ENCODE results near the gene LIFR.
"Not testable (repeated sequence)": the region's sequence is repeated elsewhere in the genome, so short reads cannot be mapped to it uniquely, and the experiment has no call there.

Gene LIFR

DNA sequence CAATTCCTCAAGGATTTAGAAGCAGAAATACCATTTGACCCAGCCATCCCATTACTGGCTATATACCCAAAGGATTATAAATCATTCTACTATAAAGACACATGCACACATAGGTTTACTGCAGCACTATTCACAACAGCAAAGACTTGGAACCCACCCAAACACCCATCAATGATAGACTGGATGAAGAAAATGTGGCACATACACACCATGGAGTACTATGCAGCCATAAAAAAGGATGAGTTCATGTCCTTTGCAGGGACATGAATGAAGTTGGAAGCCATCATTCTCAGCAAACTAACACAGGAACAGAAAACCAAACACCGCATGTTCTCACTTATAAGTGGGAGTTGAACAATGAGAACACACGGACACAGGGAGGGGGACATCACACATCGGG is 39.8 kb downstream of the LIFR start:
- DNase-seq (ENCODE audit: low read depth), result not testable (repeated sequence)

DNA sequence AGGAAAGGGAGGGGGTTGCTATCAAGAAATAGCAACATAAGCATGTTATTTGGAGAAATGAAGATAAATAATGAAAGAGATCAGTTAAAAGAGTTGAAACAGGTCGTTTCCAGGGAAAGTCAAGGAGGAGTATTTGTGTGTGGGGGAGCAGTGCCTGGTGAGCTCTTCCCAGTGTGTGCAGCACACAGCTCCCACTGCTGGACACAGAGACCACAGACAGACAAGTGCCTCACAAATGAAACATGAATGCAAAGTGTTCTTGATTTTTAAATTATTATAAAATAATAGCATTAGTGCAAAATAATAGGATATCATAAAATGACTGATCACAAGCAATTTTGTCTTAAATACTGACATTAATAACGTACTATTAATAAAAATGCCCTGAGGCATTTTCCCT is 40.8 kb downstream of the LIFR start:
- no peak for DNase-seq (ENCODE audit: low read depth)

DNA sequence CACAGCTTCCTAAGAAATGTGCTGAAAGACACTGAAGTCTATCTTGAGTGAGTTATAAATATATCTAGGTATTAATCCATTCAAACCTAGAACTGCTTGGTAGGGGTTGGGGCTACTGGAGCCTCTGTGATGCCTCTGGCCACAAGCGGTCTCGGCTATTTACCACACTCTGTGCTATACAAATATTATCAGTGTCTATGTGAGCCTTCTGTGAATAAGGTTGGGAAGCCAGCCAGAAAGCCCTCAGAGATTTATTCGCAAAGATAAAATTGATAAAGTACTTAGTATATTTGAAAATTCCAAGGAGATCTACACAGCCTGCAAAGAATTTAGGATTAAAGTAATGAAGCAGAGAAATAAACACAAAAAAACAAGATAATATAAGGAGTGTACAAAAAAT is 41.4 kb downstream of the LIFR start:
- no peak for DNase-seq (ENCODE audit: low read depth)

DNA sequence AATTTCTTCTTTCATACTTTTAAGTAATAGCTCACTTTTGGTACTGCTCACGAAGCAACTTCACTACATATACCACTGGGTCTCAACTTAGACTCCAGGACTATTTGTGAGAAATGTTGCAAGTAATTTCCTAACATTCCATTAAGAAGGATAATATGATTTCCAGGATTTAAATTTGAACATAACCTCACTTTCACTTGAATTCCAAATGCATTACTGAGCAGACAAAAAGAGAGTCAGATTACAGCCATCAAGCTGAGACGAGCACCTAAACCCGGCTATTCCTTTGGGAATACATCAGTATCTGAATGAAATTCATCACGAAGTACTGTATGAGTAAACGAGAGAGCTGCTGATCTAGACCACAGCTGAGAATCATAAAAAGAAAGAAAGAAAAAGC is 47.3 kb downstream of the LIFR start:
- DNase-seq (ENCODE audit: low read depth), result no peak

DNA sequence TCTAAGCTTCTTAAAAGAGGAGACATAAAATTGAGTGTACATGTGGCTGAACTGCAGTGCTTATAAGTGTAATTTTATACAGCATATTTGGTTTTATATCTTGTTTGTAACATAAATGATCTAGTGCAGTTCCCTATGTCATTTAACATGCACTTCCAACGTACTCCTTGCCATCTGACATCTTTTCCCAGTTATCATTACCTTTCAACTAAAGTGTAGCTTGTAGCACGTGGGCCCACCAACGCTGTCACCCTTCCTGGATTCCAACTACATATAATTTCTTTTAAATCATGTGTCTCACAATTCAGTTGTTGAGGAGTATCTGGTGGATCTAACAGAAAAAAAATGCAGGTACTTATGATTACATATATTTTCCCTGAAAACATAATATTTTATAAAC is 50.1 kb downstream of the LIFR start:
- no peak for DNase-seq (ENCODE audit: low read depth)

DNA sequence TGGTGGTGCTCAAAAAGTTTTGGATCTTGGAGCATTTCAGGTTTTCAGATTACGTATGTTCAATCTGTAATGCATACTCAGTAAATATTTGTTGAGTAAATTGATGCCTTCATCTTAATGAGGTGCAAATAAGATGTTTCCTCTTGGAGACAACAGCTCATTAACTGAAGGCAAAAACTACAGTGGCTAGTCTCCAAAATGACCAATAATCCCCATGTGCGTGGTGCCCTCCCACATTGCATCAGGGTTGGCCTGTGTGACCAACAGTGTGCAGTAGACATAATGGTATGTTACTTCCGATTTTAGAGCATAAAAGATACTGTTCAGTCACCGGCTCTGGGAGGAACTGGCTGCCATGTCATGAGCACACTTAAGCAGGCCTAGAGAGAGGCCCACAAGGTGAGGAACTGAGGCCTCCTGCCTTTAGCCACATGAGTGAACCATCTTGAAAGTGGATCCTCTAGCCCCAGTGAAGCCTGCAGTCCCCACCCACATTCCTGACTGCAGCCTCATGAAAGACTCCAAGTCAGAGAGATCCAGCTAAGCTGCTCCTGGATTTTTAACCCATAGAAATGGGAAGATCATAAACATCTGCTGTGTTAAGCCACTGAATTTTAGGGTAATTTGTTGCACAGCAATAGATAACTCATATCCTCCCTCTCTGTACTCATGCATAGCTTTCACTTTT is 55.7 kb downstream of the LIFR start:
- DNase-seq (ENCODE audit: low read depth), result no peak

DNA sequence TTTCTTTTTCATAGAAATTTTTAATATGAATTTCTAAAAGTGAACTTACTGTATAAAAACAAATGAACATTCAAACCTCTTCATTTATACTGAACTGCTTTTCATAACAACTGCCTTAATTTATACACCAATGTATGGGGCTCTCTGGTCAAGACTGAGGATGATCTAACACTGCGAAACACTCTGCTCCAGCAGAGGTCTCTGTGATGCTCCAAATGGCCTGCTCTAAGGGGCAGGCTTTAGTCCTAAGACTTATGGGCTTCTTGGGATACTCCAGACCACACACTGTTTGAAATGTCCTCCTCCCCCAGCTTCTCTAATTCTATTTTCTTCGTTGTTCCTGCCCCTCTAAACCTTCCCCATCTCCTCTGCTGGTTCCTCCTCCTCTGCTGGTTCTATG is 58.5 kb downstream of the LIFR start:
- no peak for DNase-seq (ENCODE audit: low read depth)

DNA sequence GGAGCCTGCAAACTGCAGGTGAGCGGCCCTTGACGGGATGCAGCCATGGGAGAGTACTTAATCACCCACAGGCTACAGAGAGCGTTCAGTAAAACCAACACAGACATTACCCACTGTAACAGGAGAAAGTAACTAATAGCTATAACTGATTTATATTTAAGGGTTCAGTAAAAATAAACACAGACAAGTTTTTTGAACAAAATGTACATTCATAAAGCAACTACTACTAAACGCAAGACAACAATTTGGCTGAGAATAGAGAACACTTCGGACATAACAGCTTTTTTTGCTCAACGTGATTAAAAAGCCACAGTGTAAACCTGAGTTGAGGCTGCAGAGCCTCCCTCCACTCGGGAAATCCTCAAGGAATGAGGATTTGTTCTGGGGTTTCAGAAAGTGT is 61.7 kb downstream of the LIFR start:
- no peak for DNase-seq (ENCODE audit: low read depth)

DNA sequence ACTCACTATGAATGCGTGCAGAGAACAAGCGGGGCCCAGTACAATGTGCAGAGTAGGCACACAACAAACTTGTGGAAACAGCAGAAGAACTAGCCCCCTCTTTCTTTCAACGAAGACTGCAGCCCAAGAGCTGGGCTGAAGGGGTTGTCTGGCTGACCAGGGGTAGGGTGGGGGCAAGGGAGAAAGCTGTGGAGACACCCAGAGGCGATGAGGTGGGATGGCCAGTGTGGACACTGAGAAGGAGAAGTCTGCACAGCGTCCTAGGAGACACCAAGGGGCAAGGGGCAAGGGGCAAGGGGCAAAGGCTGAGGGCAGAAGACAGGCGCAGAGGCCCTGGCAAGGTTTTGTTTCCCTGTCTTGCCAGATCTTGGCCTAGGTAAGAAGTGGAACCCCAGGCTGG is 62.3 kb downstream of the LIFR start:
- no peak for DNase-seq (ENCODE audit: low read depth)

DNA sequence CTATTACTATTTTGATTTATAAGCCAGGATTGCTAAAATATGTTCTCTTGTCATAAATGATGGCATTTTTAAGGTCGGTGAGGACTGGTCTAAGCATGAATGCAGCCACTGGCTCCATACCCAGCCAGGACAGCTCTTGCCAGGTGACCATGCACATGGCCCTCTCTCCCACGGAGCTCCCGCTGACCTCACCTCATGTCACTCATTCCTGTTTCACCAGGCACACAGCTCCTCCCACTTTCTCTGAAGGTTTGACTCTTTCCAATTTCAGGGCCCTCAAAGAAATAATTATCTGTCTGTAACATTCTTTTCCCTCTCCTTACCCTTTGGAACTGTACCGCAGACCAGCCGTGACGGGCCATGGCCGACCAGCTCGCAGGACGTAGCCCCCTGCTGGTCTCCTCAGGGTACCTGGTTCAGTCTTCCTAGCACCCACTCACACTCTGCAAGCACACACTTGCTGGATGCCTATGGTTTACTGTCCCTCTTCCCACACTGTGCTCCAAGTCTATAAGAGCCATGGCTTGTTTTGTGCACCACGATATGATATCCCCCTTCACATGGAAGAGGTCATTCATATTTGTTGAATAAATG is 72.5 kb downstream of the LIFR start:
- DNase-seq (ENCODE audit: low read depth), result no peak

DNA sequence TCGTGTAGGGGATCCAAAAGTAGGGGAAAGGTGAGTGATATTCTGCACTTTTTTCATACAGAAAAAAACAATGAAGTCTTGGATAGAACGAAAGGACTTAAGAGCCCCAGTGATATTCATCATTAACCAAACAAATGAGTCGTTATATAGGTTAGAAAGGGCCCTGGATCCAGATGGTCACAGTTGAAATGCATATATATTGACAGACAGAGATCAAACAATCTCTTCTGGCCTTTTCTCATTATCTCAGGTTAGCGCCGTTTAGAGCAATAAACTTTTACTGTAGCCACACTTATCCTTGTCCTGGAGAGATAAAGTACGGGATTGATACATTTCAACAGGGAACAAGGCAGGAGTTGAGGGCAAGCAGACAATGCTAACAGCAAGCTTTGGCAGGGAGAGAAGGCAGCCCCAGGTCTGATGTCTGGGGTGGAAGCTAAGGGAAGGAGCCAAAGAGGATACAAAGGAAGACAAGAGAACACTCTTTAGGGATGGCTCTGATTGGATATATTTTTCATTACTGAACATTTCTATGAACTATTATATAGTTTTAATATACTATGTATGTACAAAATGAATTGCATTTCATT is 77.0 kb downstream of the LIFR start:
- DNase-seq (ENCODE audit: low read depth), result no peak

DNA sequence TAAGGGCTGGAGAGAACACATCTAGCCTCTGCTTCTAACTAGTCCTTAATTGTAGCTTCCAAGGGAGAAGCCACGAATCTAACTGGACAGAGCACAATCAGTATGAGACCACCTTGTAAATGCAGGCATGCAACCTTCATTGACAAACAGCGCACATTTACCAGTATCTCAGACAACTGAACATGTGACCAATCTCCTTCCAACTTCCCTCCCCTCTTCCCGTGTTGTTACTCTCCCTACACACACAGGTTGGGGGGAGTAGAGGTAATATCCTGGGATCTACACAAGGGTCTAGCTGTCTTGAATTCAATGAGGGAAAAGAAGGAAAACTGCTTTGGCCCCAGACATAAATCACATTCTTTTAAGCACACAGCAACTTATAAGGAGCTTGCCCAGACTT is 77.6 kb downstream of the LIFR start:
- DNase-seq (ENCODE audit: low read depth), result no peak

DNA sequence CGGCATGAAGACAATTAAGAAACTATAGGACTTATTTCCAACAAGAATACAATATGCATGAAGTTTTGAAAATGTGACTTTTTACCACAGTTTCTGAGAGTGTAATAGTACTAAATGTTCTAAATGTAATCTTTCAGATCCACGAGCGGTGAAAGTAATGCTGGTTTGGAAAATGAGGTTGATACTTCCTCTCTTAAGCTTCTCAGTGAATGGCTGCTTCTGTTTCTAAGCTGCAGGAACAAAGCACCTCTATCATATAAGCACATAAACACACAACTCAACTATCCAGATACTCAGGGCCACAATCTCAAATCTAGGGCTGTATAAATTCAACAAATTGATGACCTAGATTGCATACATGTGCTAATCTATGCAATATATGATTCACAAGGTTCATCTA is 78.3 kb downstream of the LIFR start:
- DNase-seq (ENCODE audit: low read depth), result no peak

DNA sequence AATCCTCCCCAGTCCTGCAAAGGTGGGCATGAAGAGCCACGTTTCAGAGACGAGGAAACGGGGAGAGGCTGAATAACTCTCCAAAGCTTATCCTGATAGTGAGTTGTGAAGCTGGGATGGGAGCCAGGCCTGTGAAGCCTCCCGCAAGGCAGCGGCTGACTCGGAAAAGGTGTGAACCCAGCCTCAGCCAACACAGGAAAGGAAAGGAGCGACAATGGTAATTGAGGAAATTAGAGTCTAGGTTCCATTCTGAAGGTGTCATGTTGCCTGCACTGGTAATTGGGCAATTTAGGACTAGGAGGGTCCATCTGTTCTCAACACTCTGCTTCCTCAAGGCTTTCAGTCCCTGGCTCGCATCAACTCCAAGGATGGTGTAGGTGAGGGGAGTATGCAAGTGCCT is 83.4 kb downstream of the LIFR start:
- DNase-seq (ENCODE audit: low read depth), result no peak

DNA sequence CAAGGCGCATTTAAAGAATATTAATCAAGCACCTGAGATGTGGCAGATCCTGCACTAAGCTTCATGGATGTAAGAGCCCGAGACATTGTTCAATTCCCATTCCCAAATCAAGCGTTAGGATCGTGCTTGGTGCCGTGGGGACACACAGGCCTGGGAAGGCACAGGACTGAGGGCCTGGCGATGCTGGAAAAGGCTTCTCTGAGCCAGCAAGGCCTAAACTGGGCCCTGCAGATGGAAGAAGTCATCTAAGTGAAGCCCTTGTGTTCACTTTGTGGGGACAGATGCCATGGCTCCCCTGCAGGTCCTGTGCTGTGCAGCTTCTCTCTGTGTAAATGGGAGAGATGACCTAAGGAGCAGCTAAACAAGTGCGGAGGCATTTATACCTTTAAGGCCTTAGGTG is 83.9 kb downstream of the LIFR start:
- DNase-seq (ENCODE audit: low read depth), result no peak

DNA sequence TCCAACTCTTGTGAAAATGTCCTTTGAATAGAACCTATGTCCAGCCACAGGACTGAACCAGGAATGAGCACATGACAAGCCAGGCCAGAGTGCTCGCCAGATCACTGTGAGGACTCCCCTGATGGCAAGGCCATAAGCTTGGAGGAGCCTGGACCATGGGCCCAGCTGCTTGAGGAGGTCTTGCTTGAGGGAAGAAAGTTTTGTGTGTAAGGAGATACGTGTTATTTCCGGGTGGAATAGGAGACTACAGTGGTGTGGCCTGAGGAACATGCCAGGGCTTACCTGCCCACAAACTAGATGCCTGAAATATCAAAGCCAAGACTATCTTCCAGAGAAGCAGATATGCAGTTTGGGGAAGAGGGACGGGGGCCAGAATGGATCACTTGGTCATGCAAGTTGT is 84.7 kb downstream of the LIFR start:
- DNase-seq (ENCODE audit: low read depth), result no peak

DNA sequence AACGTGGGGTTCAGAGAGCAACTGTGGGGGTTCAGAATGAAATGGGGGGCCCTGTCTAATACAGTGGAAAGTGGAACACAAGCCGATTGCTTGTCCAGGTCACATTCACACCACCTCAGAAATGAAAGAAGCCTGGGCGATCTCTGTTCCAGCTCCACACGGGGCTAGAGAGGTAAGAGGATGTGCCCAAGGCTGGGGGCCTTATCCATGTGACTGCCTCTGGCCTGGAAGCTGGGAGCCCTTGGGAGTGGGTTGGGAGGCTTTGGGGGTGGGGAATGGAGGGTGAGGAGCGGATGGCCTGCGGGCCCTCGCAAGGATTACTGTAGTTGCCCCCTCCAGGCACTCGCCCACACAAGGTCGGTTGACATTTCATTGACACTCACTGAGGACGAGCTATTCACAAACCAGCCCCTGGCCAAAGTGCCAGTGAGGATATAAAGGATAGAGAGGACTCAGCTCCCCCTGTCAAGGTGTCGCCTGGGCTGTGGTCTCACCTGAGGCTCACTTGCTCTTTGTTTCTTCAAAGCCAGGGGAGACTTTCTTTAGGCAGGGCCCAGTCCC is 86.7 kb downstream of the LIFR start:
- DNase-seq (ENCODE audit: low read depth), result no peak

DNA sequence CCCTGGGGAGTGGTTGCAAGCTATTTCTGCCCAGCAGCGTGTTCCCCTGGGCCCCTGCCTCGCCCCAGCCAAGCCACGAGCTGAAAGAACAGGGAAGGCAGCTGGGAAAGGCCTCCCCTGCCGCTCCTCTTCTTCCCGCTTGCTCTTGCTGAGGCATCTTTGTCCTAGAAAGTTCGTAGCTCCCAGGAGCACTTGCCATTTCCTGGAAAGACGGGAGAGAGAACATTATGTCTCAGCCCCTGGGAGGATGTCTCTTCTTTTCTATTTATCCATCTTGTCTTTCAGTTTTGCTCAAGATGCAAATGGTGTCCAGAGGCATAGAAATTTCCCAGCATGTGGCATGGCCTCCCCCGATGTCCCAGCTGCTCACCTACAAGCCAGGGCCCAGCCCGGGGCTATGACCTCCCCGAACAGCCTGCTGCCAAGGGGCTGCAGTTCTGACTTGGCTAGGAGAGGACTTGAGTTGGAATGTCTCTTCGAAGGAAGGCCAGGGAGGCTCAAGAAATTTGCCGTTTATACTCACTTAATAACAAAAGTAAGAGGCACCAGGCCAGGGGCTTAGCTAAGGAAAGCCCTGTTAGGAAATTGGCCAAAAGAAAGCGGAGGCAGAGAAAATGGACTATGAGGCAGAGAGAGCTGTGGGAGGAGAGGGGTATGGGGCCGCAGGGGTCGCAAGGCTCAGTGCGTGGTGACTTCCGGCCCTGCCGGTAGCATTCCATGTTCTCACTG is 87.3 kb downstream of the LIFR start:
- no peak for DNase-seq (ENCODE audit: low read depth)

DNA sequence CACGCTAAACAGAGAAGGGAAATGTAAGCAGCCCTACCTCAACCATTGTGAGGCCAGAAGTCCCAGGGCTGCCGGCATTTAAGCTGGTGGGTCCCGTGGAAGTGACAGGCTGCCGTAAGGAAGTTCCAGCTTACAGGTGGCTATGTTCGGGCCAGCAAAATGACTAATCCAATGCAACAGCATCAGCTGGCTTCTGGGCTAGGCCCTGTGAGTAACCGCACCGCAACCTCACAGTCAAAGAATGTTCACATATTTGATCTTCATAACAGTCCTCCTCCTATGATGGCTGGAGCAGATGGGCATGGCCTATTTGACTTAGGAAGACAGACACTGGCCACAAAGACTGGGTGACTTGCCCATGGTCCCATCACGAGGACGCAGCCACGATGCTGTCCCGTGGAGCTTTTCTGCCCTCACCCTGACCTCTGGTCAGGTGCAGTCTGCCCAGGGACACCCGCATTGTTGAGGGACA is 88.2 kb downstream of the LIFR start:
- no peak for DNase-seq (ENCODE audit: low read depth)

DNA sequence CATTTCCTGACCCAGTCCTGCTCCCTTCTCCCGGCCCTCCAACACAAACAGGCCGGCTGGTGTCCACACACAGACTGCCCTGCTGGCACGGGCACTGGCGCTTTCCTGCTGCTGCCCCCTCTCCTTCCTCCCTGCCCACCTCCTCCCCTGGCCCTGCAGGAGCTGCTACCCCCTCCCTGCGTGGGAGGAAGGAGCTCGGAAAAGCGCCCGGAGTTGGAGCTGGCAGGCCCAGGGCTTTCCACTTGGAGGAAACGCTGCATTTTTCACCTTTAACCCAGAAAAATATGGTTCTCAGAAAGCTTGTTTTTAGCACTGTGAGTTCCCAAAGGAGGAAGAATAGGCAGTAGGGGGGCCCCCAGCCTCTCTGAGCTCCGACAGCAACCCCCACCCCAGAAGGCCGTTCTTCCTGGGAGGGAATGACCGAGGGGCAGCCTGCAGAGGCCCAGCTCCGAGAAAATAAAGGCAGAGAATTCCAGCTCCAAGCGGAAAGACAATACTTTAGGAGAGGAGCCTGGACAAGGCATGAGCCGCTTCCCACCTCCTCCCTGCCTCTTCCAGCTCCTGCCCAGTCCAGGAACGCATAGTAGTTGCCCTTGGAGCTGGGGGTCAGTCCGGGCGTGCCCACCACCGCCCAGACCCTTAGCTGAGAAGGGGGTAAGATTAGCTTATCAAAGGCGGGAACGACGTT is 88.9 kb downstream of the LIFR start:
- DNase-seq (ENCODE audit: low read depth), result no peak

DNA sequence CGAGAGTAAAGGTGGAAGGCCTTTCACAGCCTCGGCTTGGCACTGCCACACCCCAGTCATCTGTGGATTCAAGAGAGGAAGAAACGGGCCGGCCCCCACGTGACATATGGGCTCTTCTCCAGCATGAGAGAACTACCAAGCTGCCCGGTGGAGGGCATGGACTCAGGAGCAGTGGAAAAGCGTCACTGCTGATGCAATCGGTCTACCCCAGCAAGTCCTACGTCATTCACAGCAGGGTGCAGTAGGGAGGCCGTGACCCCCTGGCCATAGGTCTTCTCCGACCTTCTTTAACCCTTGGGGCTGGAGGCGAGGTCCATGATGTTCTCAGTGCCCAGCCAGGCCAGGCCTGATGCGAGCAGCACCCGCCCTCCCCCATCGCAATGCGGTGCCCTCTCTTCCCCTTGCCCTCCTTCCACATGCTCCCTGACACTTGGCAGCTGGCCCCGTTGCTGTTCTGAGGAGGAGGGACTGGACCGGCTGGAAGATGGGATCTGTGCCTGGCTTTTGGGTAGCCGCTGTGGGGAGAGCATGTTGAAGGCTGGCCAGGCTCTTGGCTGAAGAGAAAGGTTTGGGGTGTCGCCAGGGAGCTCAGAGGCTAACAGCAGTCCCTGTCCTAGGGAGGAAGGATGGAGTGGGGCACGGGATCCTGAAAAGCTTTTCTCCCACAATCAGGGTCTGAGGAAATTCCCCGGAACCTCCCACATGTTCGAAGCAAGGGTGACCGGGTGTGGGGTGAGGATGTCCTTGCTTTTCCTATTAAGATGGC is 89.8 kb downstream of the LIFR start:
- no peak for DNase-seq (ENCODE audit: low read depth)
